GM12865 (cell line): ENCODE results near the gene SPAM1.
"Not testable (repeated sequence)": the region's sequence is repeated elsewhere in the genome, so short reads cannot be mapped to it uniquely, and the experiment has no call there.

Source experiments
- DNase-seq: peaks from one replicate; pipeline ENCODE4 v3.0.0; 2010; ENCODE audit warnings: low read depth
- H3K4me3 ChIP-seq: 2 replicates; pipeline ENCODE4 v1.5.1; 2011; ENCODE audit warnings: mild to moderate bottlenecking, low read depth, low read length, control low read depth
- CTCF ChIP-seq: IDR thresholded peaks from 2 replicates; pipeline ENCODE4 v1.5.1; 2011; ENCODE audit warnings: low read length, control low read depth, low read depth, inconsistent platforms; ENCODE audit not compliant: insufficient read depth; ENCODE audit errors: missing control alignments

Gene SPAM1

GRCh38 chr7:123924941-123925340 is at the start of gene SPAM1:
Gene SPAM1 (plus strand): TSS chr7:123925241. CDS start chr7:123953571, 28,330 bp downstream.
- TF ChIP-seq CTCF = no peak
- DNase-seq = no peak
- H3K4me3 ChIP-seq = no peak within 1 kb of the TSS

- DNase-seq = no peak
- no peak for TF ChIP-seq CTCF
- no peak overlapping the region for H3K4me3 ChIP-seq
Observed at GRCh38 chr7:123876557-123877256, 48.3 kb upstream of the SPAM1 start.

GRCh38 chr7:123879628-123880027 is 45.4 kb upstream of the SPAM1 start:
- H3K4me3 ChIP-seq = no peak overlapping the region
- no peak for TF ChIP-seq CTCF
- no peak for DNase-seq

GRCh38 chr7:123881300-123881699 is 43.7 kb upstream of the SPAM1 start:
- no peak for TF ChIP-seq CTCF
- H3K4me3 ChIP-seq = no peak overlapping the region
- no peak for DNase-seq

GRCh38 chr7:123883154-123883553 is 41.9 kb upstream of the SPAM1 start:
- no peak for DNase-seq
- H3K4me3 ChIP-seq = no peak overlapping the region
- no peak for TF ChIP-seq CTCF

- DNase-seq = no peak
- no peak overlapping the region for H3K4me3 ChIP-seq
- TF ChIP-seq CTCF = no peak
Observed at GRCh38 chr7:123888192-123888591, 36.8 kb upstream of the SPAM1 start.

- not testable (repeated sequence) for DNase-seq, H3K4me3 ChIP-seq
Observed at GRCh38 chr7:123894753-123895152, 30.3 kb upstream of the SPAM1 start.
